Loucy (cell line): ENCODE data around the gene TBCD.

Source experiments
- H2AFZ ChIP-seq: fragments of 200-600 bp; sonication (generic); 2 replicates; pipeline ENCODE4 v1.6.0; 2016; ENCODE audit warnings: antibody characterized with exemption, mild to moderate bottlenecking, low read length, moderate library complexity
- H3F3A ChIP-seq: fragments of 200-600 bp; 2 replicates; pipeline ENCODE4 v1.6.0; 2016; ENCODE audit warnings: antibody characterized with exemption, low read depth, mild to moderate bottlenecking
- H3K27me3 ChIP-seq: fragments of 200-600 bp; sonication (generic); 2 replicates; pipeline ENCODE4 v1.6.1; 2014; ENCODE audit warnings: low read length, mild to moderate bottlenecking; ENCODE audit not compliant: insufficient read depth, poor library complexity, severe bottlenecking
- H3K36me3 ChIP-seq: fragments of 200-600 bp; sonication (generic); 2 replicates; pipeline ENCODE4 v1.6.1; 2016; ENCODE audit warnings: low read length; ENCODE audit not compliant: insufficient read depth
- H3K4me1 ChIP-seq: fragments of 200-600 bp; sonication (generic); 2 replicates; pipeline ENCODE4 v1.5.1; 2014; ENCODE audit warnings: low read length, mild to moderate bottlenecking; ENCODE audit not compliant: insufficient read depth, poor library complexity, severe bottlenecking
- H3K4me2 ChIP-seq: fragments of 200-600 bp; sonication (generic); 2 replicates; pipeline ENCODE4 v1.6.0; 2014; ENCODE audit warnings: antibody characterized with exemption, low read length, low read depth, mild to moderate bottlenecking; ENCODE audit not compliant: poor library complexity, severe bottlenecking
- H3K4me3 ChIP-seq: fragments of 200-600 bp; sonication (generic); 2 replicates; pipeline ENCODE4 v1.5.1; 2014; ENCODE audit warnings: low read length, mild to moderate bottlenecking, mixed read lengths; ENCODE audit not compliant: poor library complexity, severe bottlenecking
- H3K79me2 ChIP-seq: fragments of 200-600 bp; sonication (generic); 2 replicates; pipeline ENCODE4 v1.6.1; 2014; ENCODE audit warnings: low read length; ENCODE audit not compliant: insufficient read depth
- H3K9ac ChIP-seq: fragments of 200-600 bp; sonication (generic); 2 replicates; pipeline ENCODE4 v1.6.0; 2014; ENCODE audit warnings: mild to moderate bottlenecking, low read depth, low read length, moderate library complexity; ENCODE audit not compliant: poor library complexity, severe bottlenecking
- H3K9me2 ChIP-seq: fragments of 200-600 bp; sonication (generic); replicated peaks from 2 replicates; pipeline ENCODE4 v1.6.1; 2016; ENCODE audit warnings: low read depth, low read length, mixed read lengths
- H3K9me3 ChIP-seq: fragments of 200-600 bp; sonication (generic); 2 replicates; pipeline ENCODE4 v1.6.1; 2014; ENCODE audit warnings: mild to moderate bottlenecking, antibody characterized with exemption, low read length, low read depth; ENCODE audit not compliant: insufficient read depth
- H4K20me1 ChIP-seq: fragments of 200-600 bp; sonication (generic); 2 replicates; pipeline ENCODE4 v1.6.0; 2014; ENCODE audit warnings: antibody characterized with exemption, low read length, mild to moderate bottlenecking; ENCODE audit not compliant: insufficient read depth, poor library complexity, severe bottlenecking
- EZH2phosphoT487 ChIP-seq: fragments of 200-600 bp; IDR thresholded peaks from 2 replicates; pipeline ENCODE4 v1.6.1; 2018; ENCODE audit warnings: antibody characterized with exemption, mild to moderate bottlenecking, moderate library complexity, borderline replicate concordance
- TF ChIP-seq, protein P1 (sequence below): fragments of 200-600 bp; sonication (generic); conservative IDR thresholded peaks from 2 replicates; pipeline ENCODE4 v1.5.1; 2014; ENCODE audit warnings: mild to moderate bottlenecking, antibody characterized with exemption, low read length

The TBCD gene

GRCh38 chr17:82989881-82990280 lies 238.0 kb downstream of the TBCD start:
- H4K20me1 ChIP-seq = peaks cover 19% of the 10 kb centered on the region
- H2AFZ ChIP-seq = no peak overlapping the region
- peaks cover 22% of the 10 kb centered on the region for H3K4me1 ChIP-seq
- no peak overlapping the region for H3K9ac ChIP-seq
- H3K9me2 ChIP-seq = no peaks in the 10 kb centered on the region
- H3K27me3 ChIP-seq = no peaks in the 10 kb centered on the region
- peaks cover 53% of the 10 kb centered on the region for H3K79me2 ChIP-seq
- H3K4me3 ChIP-seq = no peak overlapping the region
- H3K36me3 ChIP-seq = peaks cover 26% of the 10 kb centered on the region; the same call in 1 of the 2 replicates
- TF ChIP-seq EZH2phosphoT487 = no peak
- TF ChIP-seq, protein P1, sequence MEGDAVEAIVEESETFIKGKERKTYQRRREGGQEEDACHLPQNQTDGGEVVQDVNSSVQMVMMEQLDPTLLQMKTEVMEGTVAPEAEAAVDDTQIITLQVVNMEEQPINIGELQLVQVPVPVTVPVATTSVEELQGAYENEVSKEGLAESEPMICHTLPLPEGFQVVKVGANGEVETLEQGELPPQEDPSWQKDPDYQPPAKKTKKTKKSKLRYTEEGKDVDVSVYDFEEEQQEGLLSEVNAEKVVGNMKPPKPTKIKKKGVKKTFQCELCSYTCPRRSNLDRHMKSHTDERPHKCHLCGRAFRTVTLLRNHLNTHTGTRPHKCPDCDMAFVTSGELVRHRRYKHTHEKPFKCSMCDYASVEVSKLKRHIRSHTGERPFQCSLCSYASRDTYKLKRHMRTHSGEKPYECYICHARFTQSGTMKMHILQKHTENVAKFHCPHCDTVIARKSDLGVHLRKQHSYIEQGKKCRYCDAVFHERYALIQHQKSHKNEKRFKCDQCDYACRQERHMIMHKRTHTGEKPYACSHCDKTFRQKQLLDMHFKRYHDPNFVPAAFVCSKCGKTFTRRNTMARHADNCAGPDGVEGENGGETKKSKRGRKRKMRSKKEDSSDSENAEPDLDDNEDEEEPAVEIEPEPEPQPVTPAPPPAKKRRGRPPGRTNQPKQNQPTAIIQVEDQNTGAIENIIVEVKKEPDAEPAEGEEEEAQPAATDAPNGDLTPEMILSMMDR = no peak
- H3K9me3 ChIP-seq = peaks cover 18% of the 10 kb centered on the region; the same call in 1 of the 2 replicates
- no peak overlapping the region for H3K4me2 ChIP-seq
- no peaks in the 10 kb centered on the region for H3F3A ChIP-seq

- Histone ChIP-seq H3K4me2 (no peak overlapping the region), H3F3A (no peaks in the 10 kb centered on the region), H4K20me1 (no peaks in the 10 kb centered on the region), H3K4me3 (no peak overlapping the region), H3K27me3 (no peaks in the 10 kb centered on the region), H3K9ac (no peak overlapping the region), H3K9me2 (no peaks in the 10 kb centered on the region), H3K36me3 (peaks cover 31% of the 10 kb centered on the region; the same call in 1 of the 2 replicates), H3K4me1 (no peaks in the 10 kb centered on the region), H3K79me2 (peaks cover 63% of the 10 kb centered on the region), H2AFZ (no peak overlapping the region), H3K9me3 (peaks cover 18% of the 10 kb centered on the region; the same call in 1 of the 2 replicates)
- TF ChIP-seq EZH2phosphoT487 = no peak
Observed at GRCh38 chr17:82993005-82993404, 241.1 kb downstream of the TBCD start.
